ENCODE measurements around the gene PI4KA. TPM values are rescaled to one million over a fixed set of nuclear protein-coding genes. Genes with fewer than 3 reads are reported as not detected.
"Not testable (repeated sequence)": the region's sequence is repeated elsewhere in the genome, so short reads cannot be mapped to it uniquely, and the experiment has no call there.

The PI4KA gene
- polyA plus RNA-seq, 3 donors from 2014 or later: 31.5 to 80.0 (median 33.7) TPM

DNA sequence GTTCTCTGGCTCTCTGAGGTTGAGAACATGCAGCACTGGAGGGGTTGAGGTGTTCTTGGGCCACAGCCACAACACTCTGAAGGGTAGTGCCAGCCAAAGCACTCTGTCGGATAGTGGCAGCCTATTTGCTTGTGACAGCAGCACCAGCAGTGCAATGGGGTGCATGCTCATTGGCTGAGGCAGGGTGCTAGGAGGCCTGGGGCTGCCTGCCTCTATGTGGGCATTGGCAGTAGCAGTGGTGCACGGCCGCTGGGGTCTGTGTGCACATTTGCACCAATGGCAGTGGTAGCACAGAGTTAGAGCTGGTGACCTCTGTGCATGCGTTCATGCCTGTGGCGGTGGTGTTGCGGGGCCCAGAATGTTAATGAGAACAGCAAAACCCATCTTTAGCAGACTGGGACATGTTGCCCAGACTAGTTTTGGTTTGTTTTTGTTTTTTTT is 25.4 kb downstream of the PI4KA start:
- H3K36me3 Mint-ChIP-seq: peaks cover 18 to 36% (median 20%) of the 10 kb centered on the region in 3 donors
- H3K27ac Mint-ChIP-seq: peak overlapping the region in 2 of 6 donors; percentile 27 to 46
- H3K4me1 Mint-ChIP-seq: peaks cover 15 to 21% of the 10 kb centered on the region in 2 donors
- no peak overlapping the region for H3K4me3 Mint-ChIP-seq
- no peaks in the 10 kb centered on the region for H3K9me3 Mint-ChIP-seq
- peaks cover 0 to 2% (median 2%) of the 10 kb centered on the region in 3 donors for H3K27me3 Mint-ChIP-seq (ENCODE audit: low read depth in 3 of 3)
- DNase-seq: no peak

DNA sequence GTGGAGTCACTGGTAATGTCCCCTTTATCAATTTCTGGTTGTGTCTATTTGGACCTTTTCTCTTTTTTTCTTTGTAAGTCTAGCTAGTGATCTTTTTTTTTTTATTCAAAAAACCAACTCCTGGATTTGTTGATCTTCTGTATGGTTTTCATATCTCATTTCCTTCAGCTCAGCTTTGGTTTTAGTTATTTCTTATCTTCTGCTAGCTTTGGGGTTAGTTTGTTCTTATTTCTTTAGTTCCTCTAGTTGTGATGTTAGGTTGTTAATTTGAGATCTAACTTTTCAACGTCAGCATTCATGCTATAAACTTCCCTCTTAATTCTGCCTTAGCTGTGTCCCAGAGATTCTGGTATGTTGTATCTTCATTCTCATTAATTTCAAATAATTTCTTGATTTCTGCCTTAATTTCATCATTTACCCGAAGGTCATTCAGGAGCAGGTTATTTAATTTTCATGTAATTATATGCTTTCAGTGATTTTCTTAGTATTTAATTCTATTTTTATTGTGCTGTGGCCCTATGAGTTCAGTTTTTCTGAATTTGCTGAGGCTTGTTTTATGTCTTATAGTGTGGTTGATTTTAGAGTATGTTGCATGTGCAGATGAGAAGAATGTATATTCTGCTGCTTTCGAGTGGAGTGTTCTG is 29.0 kb downstream of the PI4KA start:
- Mint-ChIP-seq H3K27me3 (ENCODE audit: low read depth in 3 of 3) (peaks cover 2% of the 10 kb centered on the region in 3 donors), H3K27ac (peak overlapping the region in 3 of 6 donors; percentile 19 to 29 (median 23)), H3K4me3 (no peak overlapping the region), H3K4me1 (peaks cover 0 to 1% of the 10 kb centered on the region in 2 donors), H3K9me3 (no peaks in the 10 kb centered on the region), H3K36me3 (peaks cover 20 to 51% (median 26%) of the 10 kb centered on the region in 3 donors)
- DNase-seq: no peak

DNA sequence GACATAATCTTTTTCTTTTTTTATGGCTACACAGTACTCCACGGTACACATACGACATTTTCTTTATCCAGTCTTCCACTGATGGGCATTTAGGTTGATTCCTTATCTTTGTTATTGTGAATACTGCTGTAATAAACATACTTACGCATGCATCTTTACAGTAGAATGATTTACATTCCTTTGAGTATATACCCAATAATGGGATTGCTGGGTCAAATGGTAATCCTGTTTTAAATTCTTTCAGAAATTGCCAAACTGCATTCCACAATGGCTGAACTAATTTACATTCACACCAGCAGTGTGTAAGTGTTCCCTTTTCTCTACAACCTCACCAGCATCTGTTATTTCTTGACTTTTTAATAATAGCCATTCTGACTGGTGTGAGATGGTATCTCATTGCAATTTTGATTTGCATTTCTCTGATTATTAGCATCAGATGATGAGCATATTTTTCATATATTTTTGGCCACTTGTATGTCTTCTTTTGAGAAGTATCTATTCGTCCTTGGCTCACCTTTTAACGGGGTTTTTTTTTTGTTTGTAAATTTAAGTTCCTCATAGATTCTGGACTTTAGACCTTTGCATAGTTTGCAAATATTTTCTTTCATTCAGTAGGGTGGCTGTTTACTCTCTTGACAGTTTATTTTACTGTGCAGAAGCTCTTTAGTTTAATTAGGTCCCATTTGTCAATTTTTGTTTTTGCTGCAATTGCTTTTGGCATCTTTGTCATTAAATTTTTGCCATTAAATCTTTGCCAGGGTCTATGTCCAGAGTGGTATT is 32.0 kb downstream of the PI4KA start:
- peaks cover 14 to 46% (median 20%) of the 10 kb centered on the region in 3 donors for H3K36me3 Mint-ChIP-seq
- H3K4me1 Mint-ChIP-seq; DNase-seq; H3K27me3 Mint-ChIP-seq (ENCODE audit: low read depth in 3 of 3); H3K27ac Mint-ChIP-seq; H3K4me3 Mint-ChIP-seq; H3K9me3 Mint-ChIP-seq: not testable (repeated sequence)

DNA sequence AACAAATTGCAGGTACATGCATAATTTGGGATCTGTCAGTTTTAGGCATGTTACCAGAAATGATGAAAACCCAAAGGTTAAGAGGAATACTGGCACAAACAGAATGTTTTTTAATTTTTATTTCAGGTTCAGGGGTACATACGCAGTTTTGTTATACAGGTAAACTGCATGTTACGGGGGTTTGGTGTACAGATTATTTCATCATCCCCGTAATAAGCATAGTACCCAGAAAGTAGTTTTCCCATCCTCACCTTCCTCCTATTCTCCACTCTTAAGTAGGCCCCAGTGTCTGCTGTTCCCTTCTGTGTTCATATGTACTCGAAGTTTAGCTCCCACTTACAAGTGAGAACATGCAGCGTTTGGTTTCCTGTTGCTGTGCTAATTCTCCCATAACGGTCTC is 33.0 kb downstream of the PI4KA start:
- Mint-ChIP-seq H3K4me1 (no peaks in the 10 kb centered on the region), H3K27me3 (ENCODE audit: low read depth in 3 of 3) (peaks cover 0 to 2% (median 2%) of the 10 kb centered on the region in 3 donors), H3K9me3 (no peaks in the 10 kb centered on the region), H3K36me3 (peaks cover 12 to 44% (median 23%) of the 10 kb centered on the region in 3 donors), H3K27ac (peak overlapping the region in 1 of 6 donors; percentile 7), H3K4me3 (no peak overlapping the region)
- DNase-seq: no peak

DNA sequence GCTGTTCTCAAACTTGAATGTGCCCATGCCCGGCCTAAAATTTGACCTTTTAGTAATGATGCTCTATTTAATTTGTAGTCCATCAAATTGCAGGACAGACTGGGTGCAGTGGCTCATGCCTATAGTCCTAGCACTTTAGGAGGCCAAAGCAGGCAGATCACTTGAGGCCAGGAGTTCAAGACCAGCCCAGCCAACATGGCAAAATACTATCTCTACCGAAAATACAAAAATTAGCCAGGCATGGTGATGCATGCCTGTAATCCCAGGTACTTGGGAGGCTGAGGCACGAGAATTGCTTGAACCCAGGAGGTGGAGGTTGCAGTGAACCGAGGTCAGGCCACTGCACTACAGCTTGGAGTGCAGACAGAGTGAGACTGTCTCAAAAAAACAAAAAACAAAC is 33.4 kb downstream of the PI4KA start:
- H3K27ac Mint-ChIP-seq: peak overlapping the region in 1 of 6 donors; percentile 7
- H3K9me3 Mint-ChIP-seq; H3K27me3 Mint-ChIP-seq (ENCODE audit: low read depth in 3 of 3); H3K4me1 Mint-ChIP-seq; H3K4me3 Mint-ChIP-seq; DNase-seq: not testable (repeated sequence)
- H3K36me3 Mint-ChIP-seq: peaks cover 9 to 41% (median 21%) of the 10 kb centered on the region in 3 donors

DNA sequence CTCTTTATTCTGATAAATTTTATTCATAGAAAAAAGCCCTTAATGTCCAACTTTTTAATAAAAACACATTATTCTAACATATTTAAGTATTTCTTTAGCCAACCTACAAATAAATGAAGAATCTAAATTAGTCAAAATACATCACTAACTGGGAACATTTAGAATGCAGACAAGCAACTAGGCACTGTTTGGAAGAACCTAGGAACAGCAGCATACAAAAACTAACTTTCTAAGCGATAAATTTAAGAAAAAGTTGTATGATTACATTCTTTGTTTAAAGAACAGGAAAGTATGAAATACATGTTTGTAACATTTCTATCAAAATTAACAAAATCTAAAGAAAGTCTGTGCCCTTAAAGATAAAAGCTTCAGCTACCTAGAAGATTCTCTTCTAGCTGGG is 35.3 kb downstream of the PI4KA start:
- Mint-ChIP-seq H3K4me3 (no peak overlapping the region), H3K27ac (no peak overlapping the region), H3K9me3 (no peaks in the 10 kb centered on the region)

DNA sequence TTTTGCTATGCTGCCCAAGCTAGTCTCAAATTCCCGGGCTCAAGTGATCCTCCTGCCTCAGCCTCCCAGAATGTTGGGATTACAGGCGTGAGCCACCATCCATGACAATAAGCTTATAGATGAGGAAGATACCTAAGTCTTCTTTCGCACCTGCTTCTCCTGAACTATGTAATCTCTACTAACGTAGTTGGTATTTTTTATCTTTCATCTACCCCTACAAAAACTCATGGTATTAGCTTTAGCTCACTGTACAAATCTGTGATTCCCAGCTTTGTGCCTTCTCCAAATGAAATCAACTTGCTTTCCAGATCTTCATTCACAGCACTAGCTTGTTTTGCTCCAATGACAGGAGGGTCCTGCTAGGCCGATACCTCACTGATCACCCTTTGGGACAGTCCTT is 36.4 kb downstream of the PI4KA start:
- Mint-ChIP-seq H3K27ac (peak overlapping the region in 1 of 6 donors; percentile 9), H3K36me3 (peaks cover 0 to 29% (median 22%) of the 10 kb centered on the region in 3 donors), H3K27me3 (ENCODE audit: low read depth in 3 of 3) (peaks cover 0 to 4% (median 2%) of the 10 kb centered on the region in 3 donors), H3K4me3 (no peak overlapping the region), H3K4me1 (no peaks in the 10 kb centered on the region), H3K9me3 (no peaks in the 10 kb centered on the region)
- DNase-seq: no peak

More for the DNA sequence above, 35.3 kb downstream of the PI4KA start:
- Mint-ChIP-seq H3K4me1 (no peaks in the 10 kb centered on the region), H3K36me3 (peaks cover 0 to 36% (median 22%) of the 10 kb centered on the region in 3 donors), H3K27me3 (ENCODE audit: low read depth in 3 of 3) (peaks cover 0 to 4% (median 2%) of the 10 kb centered on the region in 3 donors)
- no peak for DNase-seq

DNA sequence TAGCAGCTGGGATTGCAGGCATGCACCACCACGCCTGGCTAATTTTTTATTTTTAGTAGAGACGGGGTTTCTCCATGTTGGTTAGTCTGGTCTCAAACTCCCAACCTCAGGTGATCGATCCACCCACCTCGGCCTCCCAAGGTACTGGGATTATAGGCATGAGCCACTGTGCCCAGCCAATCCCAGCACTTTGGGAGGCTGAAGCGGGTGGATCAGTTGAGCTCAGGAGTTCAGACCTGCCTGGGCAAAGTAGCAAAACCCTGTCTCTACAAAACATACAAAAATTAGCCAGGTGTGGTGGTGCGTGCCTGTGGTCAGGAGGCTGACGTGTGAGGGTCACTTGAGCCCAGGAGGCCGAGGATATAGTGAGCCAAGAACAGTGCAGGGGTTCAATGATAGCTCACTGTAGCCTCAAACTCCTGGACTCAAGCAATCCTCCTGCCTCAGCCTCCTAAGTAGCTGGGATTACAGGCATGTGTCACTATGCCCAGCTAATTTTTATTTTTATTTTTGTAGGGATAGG is 36.8 kb downstream of the PI4KA start:
- H3K27me3 Mint-ChIP-seq (ENCODE audit: low read depth in 3 of 3); H3K27ac Mint-ChIP-seq; H3K4me3 Mint-ChIP-seq; H3K4me1 Mint-ChIP-seq; DNase-seq; H3K9me3 Mint-ChIP-seq: not testable (repeated sequence)
- peaks cover 0 to 29% (median 22%) of the 10 kb centered on the region in 3 donors for H3K36me3 Mint-ChIP-seq

DNA sequence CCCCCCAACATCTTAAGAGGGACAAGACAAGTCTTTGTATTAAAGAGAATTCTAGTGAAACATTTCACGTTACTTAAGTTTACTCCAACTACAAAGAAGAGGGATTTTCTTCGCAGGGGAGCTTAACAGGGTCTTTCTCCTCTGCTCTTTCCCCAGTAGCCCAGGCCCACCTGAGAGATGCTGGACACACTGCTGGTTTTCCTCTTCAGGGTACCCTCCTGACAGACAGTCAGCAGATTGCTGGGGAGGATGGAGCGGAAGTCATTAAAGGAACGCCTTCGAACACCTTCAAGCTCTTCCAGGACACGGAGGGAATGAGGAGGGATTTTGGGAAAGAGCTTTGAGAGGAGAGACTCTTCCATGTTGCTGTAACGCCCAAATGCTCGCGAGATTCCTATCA is 39.1 kb downstream of the PI4KA start:
- DNase-seq: no peak
- Mint-ChIP-seq H3K4me1 (no peaks in the 10 kb centered on the region), H3K27ac (peak overlapping the region in 1 of 6 donors; percentile 28), H3K9me3 (no peaks in the 10 kb centered on the region), H3K36me3 (peaks cover 0 to 37% (median 19%) of the 10 kb centered on the region in 3 donors), H3K4me3 (no peak overlapping the region), H3K27me3 (ENCODE audit: low read depth in 3 of 3) (peaks cover 0 to 2% (median 2%) of the 10 kb centered on the region in 3 donors)

DNA sequence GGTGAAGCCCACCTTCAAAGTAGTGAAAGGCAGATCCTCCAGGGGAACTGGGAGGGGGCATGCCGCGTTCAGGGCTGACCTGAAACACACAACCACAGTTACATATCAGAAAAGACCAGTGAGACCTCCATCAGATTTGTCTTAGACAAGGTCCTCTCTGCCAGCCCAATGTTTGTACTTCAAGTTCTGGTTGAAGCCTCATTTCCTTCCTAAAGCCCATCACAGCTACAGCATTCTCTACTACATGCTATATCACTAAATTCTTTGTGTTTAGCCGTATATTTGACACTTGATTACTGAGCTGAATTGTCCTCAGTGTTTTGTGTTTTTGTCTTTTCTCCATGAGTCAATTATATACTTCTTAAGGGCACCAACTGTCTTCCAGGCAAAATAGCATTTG is 40.1 kb downstream of the PI4KA start:
- Mint-ChIP-seq H3K27me3 (ENCODE audit: low read depth in 3 of 3) (peaks cover 0 to 2% (median 2%) of the 10 kb centered on the region in 3 donors), H3K4me1 (no peaks in the 10 kb centered on the region), H3K9me3 (no peaks in the 10 kb centered on the region), H3K36me3 (peaks cover 0 to 39% (median 20%) of the 10 kb centered on the region in 3 donors), H3K4me3 (no peak overlapping the region), H3K27ac (peak overlapping the region in 2 of 6 donors; percentile 6 to 12)
- no peak for DNase-seq

DNA sequence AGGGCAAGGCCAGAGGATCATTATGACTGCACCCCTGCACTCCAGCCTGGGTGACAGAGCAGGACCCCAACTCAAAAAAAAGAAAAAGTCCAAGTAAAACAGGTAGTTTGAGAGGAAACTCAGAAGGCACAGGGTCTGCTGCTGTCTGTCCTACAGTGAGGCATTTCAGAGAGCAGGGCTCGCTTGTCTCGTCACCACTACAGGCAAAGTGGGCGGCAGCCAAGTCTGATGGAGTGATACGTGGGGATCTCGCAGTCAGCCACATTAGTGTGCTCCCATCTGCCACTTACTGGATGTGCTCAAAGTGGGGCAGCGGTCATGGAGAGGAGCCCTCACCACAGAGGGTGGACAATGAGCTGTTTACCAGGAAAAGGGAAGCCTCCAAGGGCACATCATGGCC is 42.1 kb downstream of the PI4KA start:
- no peaks in the 10 kb centered on the region for H3K9me3 Mint-ChIP-seq
- H3K27me3 Mint-ChIP-seq (ENCODE audit: low read depth in 3 of 3): peaks cover 0 to 2% (median 2%) of the 10 kb centered on the region in 3 donors
- peaks cover 4 to 45% (median 19%) of the 10 kb centered on the region in 3 donors for H3K36me3 Mint-ChIP-seq
- no peak overlapping the region for H3K4me3 Mint-ChIP-seq
- H3K4me1 Mint-ChIP-seq: peaks cover 3 to 8% of the 10 kb centered on the region in 2 donors
- DNase-seq: no peak
- H3K27ac Mint-ChIP-seq: no peak overlapping the region

DNA sequence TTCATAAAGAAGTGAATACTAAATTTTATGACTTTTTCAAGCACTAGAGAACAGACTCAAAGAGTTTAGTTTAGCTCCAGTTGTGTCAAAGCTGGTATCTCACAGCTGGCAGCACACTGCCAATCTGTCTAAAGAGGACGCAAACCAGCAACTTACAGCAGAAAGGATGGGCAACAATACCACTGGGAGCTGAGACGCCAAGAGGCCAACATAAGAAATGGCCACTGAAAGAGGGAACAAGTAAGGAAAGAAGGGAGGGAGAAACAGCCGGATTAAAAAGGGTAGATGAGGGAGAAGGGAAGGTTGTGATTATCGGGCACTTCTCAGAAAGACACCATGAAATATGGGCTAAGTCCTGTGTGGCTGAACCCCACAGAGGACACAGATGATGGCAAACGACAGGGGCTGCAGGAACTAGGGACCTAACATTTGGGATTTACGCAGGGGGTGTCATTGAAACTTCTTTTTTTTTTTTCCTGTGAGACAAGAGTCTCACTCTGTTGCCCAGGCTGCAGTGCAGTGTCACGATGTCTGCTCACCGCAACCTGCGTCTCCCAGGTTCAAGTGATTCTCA is 43.0 kb downstream of the PI4KA start:
- Mint-ChIP-seq H3K9me3 (no peaks in the 10 kb centered on the region), H3K4me3 (no peak overlapping the region), H3K4me1 (peaks cover 12 to 18% of the 10 kb centered on the region in 2 donors), H3K27ac (peak overlapping the region in 1 of 6 donors; percentile 1), H3K27me3 (ENCODE audit: low read depth in 3 of 3) (peaks cover 0 to 3% (median 2%) of the 10 kb centered on the region in 3 donors), H3K36me3 (peaks cover 13 to 52% (median 20%) of the 10 kb centered on the region in 3 donors)
- DNase-seq: no peak

DNA sequence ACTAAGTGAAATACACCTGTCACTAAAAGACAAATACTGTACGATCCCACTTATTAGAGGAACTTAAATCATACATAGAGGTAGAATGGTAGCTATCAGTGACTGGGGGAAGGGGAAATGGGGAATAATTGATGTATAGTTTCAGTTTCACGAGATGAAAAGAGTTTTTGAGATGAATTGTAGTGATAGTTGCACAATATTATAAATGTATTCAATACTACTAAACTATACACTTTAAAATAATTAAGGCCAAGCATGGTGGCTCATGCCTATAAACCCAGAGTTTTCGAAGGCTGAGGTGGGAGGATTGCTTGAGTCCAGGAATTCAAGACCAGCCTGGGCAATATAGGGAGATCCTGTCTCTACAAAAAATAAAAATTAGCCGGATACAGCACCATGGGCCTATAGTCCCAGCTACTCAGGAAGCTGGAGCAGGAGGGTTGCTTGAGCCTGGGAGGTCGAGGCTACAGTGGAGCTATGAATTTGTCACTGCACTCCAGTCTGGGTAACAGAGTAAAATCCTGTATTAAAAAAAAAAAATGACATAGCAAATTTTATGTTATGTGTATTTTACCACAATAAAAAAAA is 44.3 kb downstream of the PI4KA start:
- Mint-ChIP-seq H3K27me3 (ENCODE audit: low read depth in 3 of 3) (peaks cover 0 to 3% (median 2%) of the 10 kb centered on the region in 3 donors), H3K9me3 (no peaks in the 10 kb centered on the region), H3K27ac (peak overlapping the region in 1 of 6 donors; percentile 34), H3K4me3 (no peak overlapping the region), H3K4me1 (peaks cover 15 to 28% of the 10 kb centered on the region in 2 donors), H3K36me3 (peaks cover 15 to 54% (median 20%) of the 10 kb centered on the region in 3 donors)
- DNase-seq: no peak

All from immature natural killer cell (primary cell).